Gastrocnemius medialis (tissue), 4 donors: ENCODE data around the gene TRPC4. TPM values are rescaled to one million over a fixed set of nuclear protein-coding genes. Genes with fewer than 3 reads are reported as not detected.

Source experiments
- ATAC-seq, 2 donors: fragments of 150-250 bp; one replicate each; pipeline ENCODE4 v1.9.1; 2016
- DNase-seq, 2 donors: peaks; one replicate each; pipeline ENCODE4 v3.0.0-alpha.2; 2019
- H3K27ac ChIP-seq, 4 donors: fragments of 200-600 bp; sonication (generic); 1 replicate in 1 of 4; 2 replicates in 3 of 4; pipeline ENCODE4 v1.5.1; 2016 to 2018; ENCODE audit warnings: mild to moderate bottlenecking in 2 of 4, moderate library complexity in 1 of 4
- H3K27me3 ChIP-seq, 3 donors: fragments of 200-600 bp; sonication (generic) in 2 of 3; 1 replicate in 1 of 3; 2 replicates in 2 of 3; pipeline versions ENCODE4 v1.5.1 to v1.6.0; 2016 to 2019; ENCODE audit warnings: mild to moderate bottlenecking in 1 of 3, moderate library complexity in 1 of 3
- H3K36me3 ChIP-seq, 2 donors: fragments of 200-600 bp; sonication (generic) in 1 of 2; one replicate each; pipeline ENCODE4 v1.5.1; 2017 to 2018
- H3K4me1 ChIP-seq, 2 donors: fragments of 200-600 bp; sonication (generic) in 1 of 2; one replicate each; pipeline ENCODE4 v1.5.1; 2016 to 2017; ENCODE audit warnings: mild to moderate bottlenecking in 2 of 2
- H3K4me3 ChIP-seq, 4 donors: fragments of 200-600 bp; sonication (generic) in 3 of 4; 1 replicate in 1 of 4; 2 replicates in 3 of 4; pipeline ENCODE4 v1.5.1; 2016 to 2019; ENCODE audit warnings: mild to moderate bottlenecking in 2 of 4
- H3K9me3 ChIP-seq, 3 donors: fragments of 200-600 bp; sonication (generic) in 2 of 3; 1 replicate in 1 of 3; 2 replicates in 2 of 3; pipeline ENCODE4 v1.5.1; 2016 to 2019
- POLR2A ChIP-seq, 2 donors: fragments of 450-650 bp; IDR thresholded peaks; one replicate each; pipeline ENCODE4 v1.6.1; 2017; ENCODE audit warnings: antibody characterized with exemption in 2 of 2, mild to moderate bottlenecking in 2 of 2, moderate library complexity in 2 of 2
- in situ Hi-C, 4 donors: fragments of 200-750 bp; cut with MboI; loops; one replicate each; pipeline versions ENCODE4 v1.15.0 to v1.8.0; 2017; ENCODE audit warnings: low sequenced_read_pairs in 4 of 4
- intact Hi-C: fragments of 100-400 bp; cut with DNase I; formaldehyde crosslinking; loops from one replicate; pipeline ENCODE4 v1.15.1; 2023; ENCODE audit warnings: low total_unique reads
- total RNA-seq, 4 donors: library from RNA; depleted of rRNA; stranded (reverse); fragments of >200 nt; gene quantifications; one replicate each; pipeline versions ENCODE4 v1.1.0 to v1.2.3, GENCODE V29; 2016
- TF ChIP-seq, protein P1 (sequence below), 5 experiments: fragments of 450-650 bp in 3 of 5; fragments of 200-600 bp in 2 of 5; sonication (generic) in 2 of 5; IDR thresholded peaks in 4 of 5; conservative IDR thresholded peaks in 1 of 5; 1 replicate in 4 of 5; 2 replicates in 1 of 5; pipeline ENCODE4 v1.5.1; 2016 to 2019; ENCODE audit warnings: antibody characterized with exemption in 5 of 5, mild to moderate bottlenecking in 3 of 5, moderate library complexity in 3 of 5

Gene TRPC4
- total RNA-seq, 4 donors from 2014 or later, result 0.20 to 0.75 (median 0.27) TPM; not detected in 1

DNA sequence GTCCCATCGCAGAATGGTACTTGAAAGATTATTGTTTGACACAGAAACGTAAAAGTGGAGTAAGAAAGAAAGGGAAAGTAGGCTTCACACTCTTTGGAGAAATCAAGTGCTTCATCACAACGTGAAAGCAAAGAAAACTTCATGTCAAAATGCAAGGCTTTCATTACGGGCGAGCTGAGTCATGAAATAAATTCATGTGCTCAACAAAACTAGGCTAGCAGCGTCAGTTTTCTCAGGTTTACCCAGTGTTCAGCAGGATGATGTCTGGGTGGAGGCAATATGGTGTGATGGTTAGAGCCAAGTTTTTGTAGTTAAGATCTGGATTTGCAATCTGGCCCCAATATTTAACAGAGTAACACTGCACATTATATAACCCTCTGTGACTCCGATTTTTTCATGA is 128.0 kb downstream of the TRPC4 start:
- intact Hi-C loops, result no loop called here
- in situ Hi-C loops, result no loop called here
- H3K27ac ChIP-seq, result no peak overlapping the region
- ATAC-seq, result no peak
- no peaks in the 10 kb centered on the region for H3K36me3 ChIP-seq
- H3K4me1 ChIP-seq, result no peaks in the 10 kb centered on the region
- TF ChIP-seq POLR2A (IDR thresholded peaks at IDR 0.05), result no peak
- TF ChIP-seq, protein P1, sequence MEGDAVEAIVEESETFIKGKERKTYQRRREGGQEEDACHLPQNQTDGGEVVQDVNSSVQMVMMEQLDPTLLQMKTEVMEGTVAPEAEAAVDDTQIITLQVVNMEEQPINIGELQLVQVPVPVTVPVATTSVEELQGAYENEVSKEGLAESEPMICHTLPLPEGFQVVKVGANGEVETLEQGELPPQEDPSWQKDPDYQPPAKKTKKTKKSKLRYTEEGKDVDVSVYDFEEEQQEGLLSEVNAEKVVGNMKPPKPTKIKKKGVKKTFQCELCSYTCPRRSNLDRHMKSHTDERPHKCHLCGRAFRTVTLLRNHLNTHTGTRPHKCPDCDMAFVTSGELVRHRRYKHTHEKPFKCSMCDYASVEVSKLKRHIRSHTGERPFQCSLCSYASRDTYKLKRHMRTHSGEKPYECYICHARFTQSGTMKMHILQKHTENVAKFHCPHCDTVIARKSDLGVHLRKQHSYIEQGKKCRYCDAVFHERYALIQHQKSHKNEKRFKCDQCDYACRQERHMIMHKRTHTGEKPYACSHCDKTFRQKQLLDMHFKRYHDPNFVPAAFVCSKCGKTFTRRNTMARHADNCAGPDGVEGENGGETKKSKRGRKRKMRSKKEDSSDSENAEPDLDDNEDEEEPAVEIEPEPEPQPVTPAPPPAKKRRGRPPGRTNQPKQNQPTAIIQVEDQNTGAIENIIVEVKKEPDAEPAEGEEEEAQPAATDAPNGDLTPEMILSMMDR (IDR thresholded peaks at IDR 0.05 in 4 of 5, conservative IDR thresholded peaks at IDR 0.05 in 1 of 5), result no peak
- no peaks in the 10 kb centered on the region for H3K27me3 ChIP-seq
- no peaks in the 10 kb centered on the region for H3K9me3 ChIP-seq
- no peak for DNase-seq
- H3K4me3 ChIP-seq, result no peak overlapping the region

- Histone ChIP-seq H3K27me3 (no peaks in the 10 kb centered on the region), H3K4me3 (no peak overlapping the region), H3K27ac (no peak overlapping the region), H3K4me1 (no peaks in the 10 kb centered on the region), H3K36me3 (no peaks in the 10 kb centered on the region), H3K9me3 (no peaks in the 10 kb centered on the region)
- ATAC-seq (no peak), DNase-seq (no peak)
- TF ChIP-seq, protein P1 (IDR thresholded peaks at IDR 0.05 in 4 of 5, conservative IDR thresholded peaks at IDR 0.05 in 1 of 5), result no peak
- TF ChIP-seq POLR2A (IDR thresholded peaks at IDR 0.05), result no peak
- intact Hi-C loops, result no loop called here
- in situ Hi-C loops, result no loop called here
Measured at GRCh38 chr13:37736045-37736444, 133.5 kb downstream of the TRPC4 start.

GRCh38 chr13:37735293-37735692 is 134.3 kb downstream of the TRPC4 start:
- intact Hi-C loops (no loop called here), in situ Hi-C loops (no loop called here)
- no peaks in the 10 kb centered on the region for H3K9me3 ChIP-seq
- no peaks in the 10 kb centered on the region for H3K4me1 ChIP-seq
- ATAC-seq, result no peak
- H3K36me3 ChIP-seq, result no peaks in the 10 kb centered on the region
- TF ChIP-seq, protein P1 (IDR thresholded peaks at IDR 0.05 in 4 of 5, conservative IDR thresholded peaks at IDR 0.05 in 1 of 5), result no peak
- no peak overlapping the region for H3K4me3 ChIP-seq
- H3K27me3 ChIP-seq, result no peaks in the 10 kb centered on the region
- DNase-seq, result no peak
- no peak overlapping the region for H3K27ac ChIP-seq

DNA sequence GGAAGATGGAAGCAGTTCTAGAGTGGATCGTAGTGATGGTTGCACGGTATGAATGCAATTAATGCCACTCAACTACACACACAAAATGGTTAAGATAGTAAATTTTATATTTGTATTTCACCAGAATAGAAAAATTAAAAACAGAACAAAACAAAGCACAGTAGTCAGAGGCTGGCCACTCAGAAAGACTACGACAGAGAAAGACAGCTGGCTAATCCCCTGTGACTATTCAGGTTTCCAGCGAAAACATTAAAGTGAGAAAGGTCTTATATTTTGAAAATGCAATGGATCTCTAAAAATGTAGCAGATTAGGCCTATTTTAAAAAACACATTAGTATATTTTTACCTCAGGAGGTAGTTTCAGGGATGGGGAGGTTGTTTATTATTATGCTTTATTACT is 139.7 kb downstream of the TRPC4 start:
- intact Hi-C loops (no loop called here), in situ Hi-C loops (no loop called here)
- ATAC-seq (no peak), DNase-seq (no peak)
- H3K36me3 ChIP-seq, result no peaks in the 10 kb centered on the region
- no peaks in the 10 kb centered on the region for H3K9me3 ChIP-seq
- H3K4me1 ChIP-seq, result no peaks in the 10 kb centered on the region
- no peak overlapping the region for H3K4me3 ChIP-seq
- H3K27me3 ChIP-seq, result no peaks in the 10 kb centered on the region
- TF ChIP-seq, protein P1 (IDR thresholded peaks at IDR 0.05 in 4 of 5, conservative IDR thresholded peaks at IDR 0.05 in 1 of 5), result no peak
- no peak for TF ChIP-seq POLR2A (IDR thresholded peaks at IDR 0.05)
- H3K27ac ChIP-seq, result no peak overlapping the region
